Neural progenitor cell (in vitro differentiated cells): Measurements from ENCODE around the gene ECE2. TPM values are rescaled to one million over a fixed set of nuclear protein-coding genes. Genes with fewer than 3 reads are reported as not detected.
A peak's percentile ranks its signal among the peaks of the same experiment; 100 is the strongest.
"Not testable (repeated sequence)": the region's sequence is repeated elsewhere in the genome, so short reads cannot be mapped to it uniquely, and the experiment has no call there.

Source experiments
- DNase-seq: peaks from one replicate; pipeline ENCODE4 v3.0.0-alpha.2; 2016; ENCODE audit warnings: low spot score
- H2AFZ ChIP-seq: fragments of 200-600 bp; sonication (generic); replicated peaks from 2 replicates; pipeline ENCODE4 v1.6.1; 2016; ENCODE audit warnings: antibody characterized with exemption
- H3F3A ChIP-seq: fragments of 200-600 bp; sonication (generic); 2 replicates; pipeline ENCODE4 v1.6.1; 2016; ENCODE audit warnings: antibody characterized with exemption, low read depth
- H3K27ac ChIP-seq: fragments of 200-600 bp; sonication (generic); 2 replicates; pipeline ENCODE4 v1.5.1; 2016; ENCODE audit warnings: mild to moderate bottlenecking
- H3K27me3 ChIP-seq: fragments of 200-600 bp; sonication (generic); 2 replicates; pipeline ENCODE4 v1.6.1; 2016; ENCODE audit warnings: mild to moderate bottlenecking, moderate library complexity
- H3K36me3 ChIP-seq: fragments of 200-600 bp; sonication (generic); 2 replicates; pipeline ENCODE4 v1.5.1; 2016
- H3K4me1 ChIP-seq: fragments of 200-600 bp; sonication (generic); 2 replicates; pipeline ENCODE4 v1.6.1; 2016; ENCODE audit warnings: mixed run types
- H3K4me2 ChIP-seq: fragments of 200-600 bp; sonication (generic); 2 replicates; pipeline ENCODE4 v1.6.1; 2016
- H3K4me3 ChIP-seq: fragments of 200-600 bp; sonication (generic); 2 replicates; pipeline ENCODE4 v1.5.1; 2016
- H3K79me2 ChIP-seq: fragments of 200-600 bp; sonication (generic); 2 replicates; pipeline ENCODE4 v1.6.1; 2016; ENCODE audit warnings: low read depth
- H3K9ac ChIP-seq: fragments of 200-600 bp; sonication (generic); 2 replicates; pipeline ENCODE4 v1.6.1; 2016
- H3K9me3 ChIP-seq: fragments of 200-600 bp; sonication (generic); 2 replicates; pipeline ENCODE4 v1.5.1; 2016; ENCODE audit warnings: low read depth
- H4K20me1 ChIP-seq: fragments of 200-600 bp; sonication (generic); 2 replicates; pipeline ENCODE4 v1.6.1; 2016; ENCODE audit warnings: low read depth
- H3K27ac Mint-ChIP-seq: 3 replicates; pipeline ENCODE4 v1.8.0; 2021; ENCODE audit warnings: mixed read lengths
- H3K27me3 Mint-ChIP-seq: 2 replicates; pipeline ENCODE4 v1.8.0; 2022; ENCODE audit warnings: low read depth, mild to moderate bottlenecking, inconsistent platforms, moderate library complexity, mixed read lengths; ENCODE audit not compliant: insufficient read depth
- H3K36me3 Mint-ChIP-seq: 3 replicates; pipeline ENCODE4 v1.8.0; 2021; ENCODE audit warnings: mixed read lengths
- H3K4me1 Mint-ChIP-seq: 3 replicates; pipeline ENCODE4 v1.8.0; 2021; ENCODE audit warnings: mixed read lengths
- H3K4me3 Mint-ChIP-seq: 3 replicates; pipeline ENCODE4 v1.8.0; 2021; ENCODE audit warnings: mild to moderate bottlenecking, moderate library complexity, mixed read lengths
- H3K9me3 Mint-ChIP-seq: 3 replicates; pipeline ENCODE4 v1.8.0; 2020; ENCODE audit warnings: mixed read lengths
- EZH2 ChIP-seq: fragments of 200-600 bp; sonication (generic); IDR thresholded peaks from 2 replicates; pipeline ENCODE4 v1.6.1; 2017; ENCODE audit warnings: antibody characterized with exemption, mild to moderate bottlenecking, moderate library complexity
- EZH2phosphoT487 ChIP-seq: fragments of 200-600 bp; sonication (generic); IDR thresholded peaks from 2 replicates; pipeline ENCODE4 v1.6.1; 2017; ENCODE audit warnings: antibody characterized with exemption
- total RNA-seq: library from RNA; depleted of rRNA; stranded (reverse); fragments of >200 nt; gene quantifications from 2 replicates; pipeline ENCODE4 v1.2.3, GENCODE V29; 2015; ENCODE audit warnings: low replicate concordance
- TF ChIP-seq, protein P1 (sequence below): fragments of 200-600 bp; sonication (generic); IDR thresholded peaks from 2 replicates; pipeline ENCODE4 v1.5.1; 2017; ENCODE audit warnings: antibody characterized with exemption, mild to moderate bottlenecking

Gene ECE2
- total RNA-seq, 1 donor from 2014 or later = not detected

GRCh38 chr3:184337981-184338380 lies 62.2 kb downstream of the ECE2 start:
- Mint-ChIP-seq H3K4me1 (peaks cover 32% of the 10 kb centered on the region), H3K27ac (peak overlapping the region; percentile 91)
- peaks cover 87% of the 10 kb centered on the region for H4K20me1 ChIP-seq

GRCh38 chr3:184338511-184338945 lies 62.7 kb downstream of the ECE2 start:
- Histone ChIP-seq H3K79me2 (peaks cover 44% of the 10 kb centered on the region), H3K4me1 (peaks cover 21% of the 10 kb centered on the region)
- peak overlapping the region; percentile 91 for H3K27ac Mint-ChIP-seq

More at GRCh38 chr3:184337981-184338380, 62.2 kb downstream of the ECE2 start:
- Mint-ChIP-seq H3K9me3 (no peaks in the 10 kb centered on the region), H3K36me3 (peaks cover 10% of the 10 kb centered on the region), H3K4me3 (peak overlapping the region; percentile 92), H3K27me3 (peaks cover 3% of the 10 kb centered on the region)
- no peaks in the 10 kb centered on the region for H3K27me3 ChIP-seq
- no peak overlapping the region for H3K27ac ChIP-seq
- no peak overlapping the region for H3K9ac ChIP-seq
- peak overlapping the region; percentile 77 for H3K4me2 ChIP-seq
- no peak overlapping the region for H3K4me3 ChIP-seq
- H3F3A ChIP-seq = peaks cover 57% of the 10 kb centered on the region
- H3K36me3 ChIP-seq = no peaks in the 10 kb centered on the region
- peaks cover 44% of the 10 kb centered on the region for H3K79me2 ChIP-seq
- no peak for DNase-seq
- H2AFZ ChIP-seq = no peak overlapping the region
- no peaks in the 10 kb centered on the region for H3K9me3 ChIP-seq
- H3K4me1 ChIP-seq = peaks cover 21% of the 10 kb centered on the region
- TF ChIP-seq EZH2phosphoT487 (no peak), EZH2 (no peak)
- TF ChIP-seq, protein P1, sequence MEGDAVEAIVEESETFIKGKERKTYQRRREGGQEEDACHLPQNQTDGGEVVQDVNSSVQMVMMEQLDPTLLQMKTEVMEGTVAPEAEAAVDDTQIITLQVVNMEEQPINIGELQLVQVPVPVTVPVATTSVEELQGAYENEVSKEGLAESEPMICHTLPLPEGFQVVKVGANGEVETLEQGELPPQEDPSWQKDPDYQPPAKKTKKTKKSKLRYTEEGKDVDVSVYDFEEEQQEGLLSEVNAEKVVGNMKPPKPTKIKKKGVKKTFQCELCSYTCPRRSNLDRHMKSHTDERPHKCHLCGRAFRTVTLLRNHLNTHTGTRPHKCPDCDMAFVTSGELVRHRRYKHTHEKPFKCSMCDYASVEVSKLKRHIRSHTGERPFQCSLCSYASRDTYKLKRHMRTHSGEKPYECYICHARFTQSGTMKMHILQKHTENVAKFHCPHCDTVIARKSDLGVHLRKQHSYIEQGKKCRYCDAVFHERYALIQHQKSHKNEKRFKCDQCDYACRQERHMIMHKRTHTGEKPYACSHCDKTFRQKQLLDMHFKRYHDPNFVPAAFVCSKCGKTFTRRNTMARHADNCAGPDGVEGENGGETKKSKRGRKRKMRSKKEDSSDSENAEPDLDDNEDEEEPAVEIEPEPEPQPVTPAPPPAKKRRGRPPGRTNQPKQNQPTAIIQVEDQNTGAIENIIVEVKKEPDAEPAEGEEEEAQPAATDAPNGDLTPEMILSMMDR = no peak

DNA sequence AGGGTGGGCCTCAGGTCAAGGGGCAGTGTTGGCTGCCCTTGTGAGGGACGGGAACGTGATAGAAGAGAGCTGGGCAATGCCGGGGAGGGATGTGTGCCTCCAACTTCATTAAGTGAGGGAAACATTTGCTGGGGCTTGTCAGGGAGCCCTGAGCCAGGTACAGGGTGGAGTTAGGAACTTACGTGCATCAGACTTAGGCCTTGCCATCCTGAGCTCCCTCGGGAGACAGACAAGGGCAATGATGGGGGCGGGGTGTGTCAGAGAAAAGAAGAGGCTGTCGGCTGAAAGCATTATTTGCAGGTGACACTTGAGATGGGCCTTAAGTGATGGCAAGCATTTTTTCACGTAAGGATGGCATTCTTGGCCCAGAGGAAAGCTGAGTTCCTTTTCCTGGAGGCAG lies 63.2 kb downstream of the ECE2 start:
- Mint-ChIP-seq H3K9me3 (no peaks in the 10 kb centered on the region), H3K27ac (peak overlapping the region; percentile 68), H3K4me1 (peaks cover 35% of the 10 kb centered on the region), H3K4me3 (peak overlapping the region; percentile 52), H3K36me3 (peaks cover 12% of the 10 kb centered on the region), H3K27me3 (peaks cover 3% of the 10 kb centered on the region)
- H3K79me2 ChIP-seq = peaks cover 44% of the 10 kb centered on the region
- no peak for DNase-seq
- H2AFZ ChIP-seq = no peak overlapping the region
- no peaks in the 10 kb centered on the region for H3K9me3 ChIP-seq
- no peak overlapping the region for H3K27ac ChIP-seq
- peaks cover 21% of the 10 kb centered on the region for H3K4me1 ChIP-seq
- H3K36me3 ChIP-seq = no peaks in the 10 kb centered on the region
- H3K27me3 ChIP-seq = no peaks in the 10 kb centered on the region
- TF ChIP-seq EZH2phosphoT487 = no peak
- peaks cover 79% of the 10 kb centered on the region for H4K20me1 ChIP-seq
- H3K4me3 ChIP-seq = peak overlapping the region; percentile 37
- H3K9ac ChIP-seq = no peak overlapping the region
- peak overlapping the region; percentile 77 for H3K4me2 ChIP-seq
- peaks cover 53% of the 10 kb centered on the region for H3F3A ChIP-seq

More at GRCh38 chr3:184338511-184338945, 62.7 kb downstream of the ECE2 start:
- Histone ChIP-seq H3K9ac (no peak overlapping the region), H4K20me1 (peaks cover 83% of the 10 kb centered on the region), H3F3A (peaks cover 57% of the 10 kb centered on the region), H3K27ac (no peak overlapping the region), H3K4me2 (peak overlapping the region; percentile 77), H3K4me3 (peak overlapping the region; percentile 37), H2AFZ (no peak overlapping the region), H3K36me3 (no peaks in the 10 kb centered on the region), H3K27me3 (no peaks in the 10 kb centered on the region), H3K9me3 (no peaks in the 10 kb centered on the region)
- TF ChIP-seq EZH2 (no peak), EZH2phosphoT487 (no peak)
- TF ChIP-seq, protein P1 = peak; percentile 32
- peak; percentile 92 for DNase-seq
- peak overlapping the region; percentile 92 for H3K4me3 Mint-ChIP-seq
- H3K9me3 Mint-ChIP-seq = no peaks in the 10 kb centered on the region
- peaks cover 3% of the 10 kb centered on the region for H3K27me3 Mint-ChIP-seq
- peaks cover 35% of the 10 kb centered on the region for H3K4me1 Mint-ChIP-seq
- H3K36me3 Mint-ChIP-seq = peaks cover 13% of the 10 kb centered on the region

GRCh38 chr3:184339451-184340135 lies 63.8 kb downstream of the ECE2 start:
- not testable (repeated sequence) for H3K9ac ChIP-seq, H3K4me3 Mint-ChIP-seq, H2AFZ ChIP-seq, H3K27me3 Mint-ChIP-seq, H3K27ac Mint-ChIP-seq, H3K9me3 Mint-ChIP-seq, H3K9me3 ChIP-seq, H3K4me2 ChIP-seq, H3K27me3 ChIP-seq, DNase-seq, H3K36me3 ChIP-seq, H3K27ac ChIP-seq, H3K4me3 ChIP-seq, H3K36me3 Mint-ChIP-seq
- Histone ChIP-seq H3F3A (peaks cover 47% of the 10 kb centered on the region), H3K4me1 (peaks cover 21% of the 10 kb centered on the region), H4K20me1 (peaks cover 76% of the 10 kb centered on the region), H3K79me2 (peaks cover 44% of the 10 kb centered on the region)
- peaks cover 35% of the 10 kb centered on the region for H3K4me1 Mint-ChIP-seq
